Liver (tissue), 3 donors: Measurements from ENCODE around the gene DCAF8.

Experiments
- ATF3 ChIP-seq: IDR thresholded peaks from 2 replicates; pipeline ENCODE4 v1.6.1; 2016; ENCODE audit warnings: antibody characterized with exemption
- CTCF ChIP-seq: fragments of 150-350 bp; IDR thresholded peaks from 2 replicates; pipeline ENCODE4 v1.5.1; 2017; ENCODE audit warnings: improper control_type of control experiment, low read depth, low read length; ENCODE audit not compliant: missing input control
- JUND ChIP-seq, 2 donors: IDR thresholded peaks; 2 replicates each; pipeline ENCODE4 v1.6.1; 2016; ENCODE audit warnings: antibody characterized with exemption in 2 of 2
- MAX ChIP-seq: IDR thresholded peaks from 2 replicates; pipeline ENCODE4 v1.6.1; 2016; ENCODE audit warnings: antibody characterized with exemption
- RAD21 ChIP-seq, 2 donors: IDR thresholded peaks; 2 replicates each; pipeline ENCODE4 v1.6.1; 2016; ENCODE audit warnings: antibody characterized with exemption in 2 of 2, mild to moderate bottlenecking in 2 of 2
- RXRA ChIP-seq, 2 donors: IDR thresholded peaks; 2 replicates each; pipeline ENCODE4 v1.6.1; 2017 to 2018; ENCODE audit warnings: antibody characterized with exemption in 2 of 2, mild to moderate bottlenecking in 1 of 2
- SP1 ChIP-seq: IDR thresholded peaks from 2 replicates; pipeline ENCODE4 v1.6.1; 2018; ENCODE audit warnings: antibody characterized with exemption, mild to moderate bottlenecking
- donor health status: healthy.
- donor health status: healthy.

- no peak for TF ChIP-seq CTCF
- TF ChIP-seq RAD21 (IDR thresholded peaks at IDR 0.05), result no peak
- TF ChIP-seq RXRA (IDR thresholded peaks at IDR 0.05), result peak in 1 of 2 donors; percentile 25
- TF ChIP-seq ATF3, result no peak
- no peak for TF ChIP-seq JUND (IDR thresholded peaks at IDR 0.05)
- no peak for TF ChIP-seq MAX
- TF ChIP-seq SP1, result no peak
These were observed 15.0 kb upstream of the DCAF8 start for GRCh38 chr1:160277330-160277729.
